Activated CD4-positive, alpha-beta memory T cell treated with anti-CD3 and anti-CD28 coated beads for 36 hours (primary cell): ENCODE results near the gene SLC17A5. TPM values are rescaled to one million over a fixed set of nuclear protein-coding genes. Genes with fewer than 3 reads are reported as not detected.

ENCODE experiments used
- CTCF ChIA-PET: fragments of 350-600 bp; sonication (Branson Sonifier 250); formaldehyde crosslinking; loops from one replicate; lab custom pipeline; 2021; ENCODE audit warnings: antibody characterized with exemption, inconsistent platforms; lab: Charles Lee
- POLR2A ChIA-PET: fragments of 350-600 bp; sonication (Branson Sonifier 250); formaldehyde crosslinking; loops from one replicate; lab custom pipeline; 2021; ENCODE audit warnings: antibody characterized with exemption; lab: Charles Lee
- DNase-seq: peaks from one replicate; pipeline ENCODE4 v3.0.0-alpha.2; 2020
- H3K27ac Mint-ChIP-seq: one replicate; pipeline ENCODE4 v1.8.0; 2021; ENCODE audit warnings: mixed read lengths
- H3K27me3 Mint-ChIP-seq: one replicate; pipeline ENCODE4 v1.8.0; 2021; ENCODE audit warnings: mixed read lengths
- H3K36me3 Mint-ChIP-seq: one replicate; pipeline ENCODE4 v1.8.0; 2021; ENCODE audit warnings: mixed read lengths
- H3K4me1 Mint-ChIP-seq: one replicate; pipeline ENCODE4 v1.8.0; 2021; ENCODE audit warnings: low read depth, mixed read lengths
- H3K4me3 Mint-ChIP-seq: one replicate; pipeline ENCODE4 v1.8.0; 2021; ENCODE audit warnings: mild to moderate bottlenecking, mixed read lengths
- H3K9me3 Mint-ChIP-seq: one replicate; pipeline ENCODE4 v1.8.0; 2021; ENCODE audit warnings: mixed read lengths
- intact Hi-C: fragments of 100-400 bp; cut with micrococcal nuclease; formaldehyde crosslinking; loops from one replicate; pipeline ENCODE4 v1.15.1; 2023
- total RNA-seq, 2 experiments: library from RNA; stranded (reverse); gene quantifications; one replicate each; pipeline ENCODE4 v1.2.3, GENCODE V29; 2021

The SLC17A5 gene
- total RNA-seq, 2 experiments from 2014 or later, result 5.1 to 5.4 TPM

GRCh38 chr6:73612611-73613010 lies 41.2 kb downstream of the SLC17A5 start:
- ChIA-PET CTCF (interaction anchor here (0.6 to 0.8 kb wide), 7 partner anchors 17 to 224 kb away, joined by 3 to 5 read pairs (median 4); no protein-coding TSS in a partner anchor), POLR2A (interaction anchor here (0.6 to 1.4 kb wide), 4 partner anchors 91 to 150 kb away, joined by 3 to 4 read pairs (median 4); partner anchors contain the start of gene EEF1A1)
- no peak overlapping the region for H3K27ac Mint-ChIP-seq
- no peaks in the 10 kb centered on the region for H3K4me1 Mint-ChIP-seq
- H3K9me3 Mint-ChIP-seq, result no peaks in the 10 kb centered on the region
- H3K36me3 Mint-ChIP-seq, result peaks cover 18% of the 10 kb centered on the region
- DNase-seq, result no peak
- intact Hi-C loops, result no loop called here
- no peaks in the 10 kb centered on the region for H3K27me3 Mint-ChIP-seq
- H3K4me3 Mint-ChIP-seq, result no peak overlapping the region

GRCh38 chr6:73610444-73611275 lies 43.1 kb downstream of the SLC17A5 start:
- no peaks in the 10 kb centered on the region for H3K4me1 Mint-ChIP-seq
- no peaks in the 10 kb centered on the region for H3K9me3 Mint-ChIP-seq
- no peak overlapping the region for H3K4me3 Mint-ChIP-seq
- ChIA-PET CTCF (interaction anchor here (0.6 to 3.3 kb wide), 35 partner anchors 8 to 445 kb away, joined by 3 to 27 read pairs (median 4); partner anchors contain the start of genes CGAS, MTO1 and SLC17A5), POLR2A (interaction anchor here (0.6 to 2.9 kb wide), 5 partner anchors 49 to 97 kb away, joined by 3 to 17 read pairs (median 5); partner anchors contain the start of gene EEF1A1)
- no peaks in the 10 kb centered on the region for H3K27me3 Mint-ChIP-seq
- no peak for DNase-seq
- H3K36me3 Mint-ChIP-seq, result peaks cover 18% of the 10 kb centered on the region
- intact Hi-C loops, result loop anchor here (1.0 to 2.0 kb wide), 3 partner anchors 30 to 95 kb away; partner anchors contain the start of gene EEF1A1
- H3K27ac Mint-ChIP-seq, result no peak overlapping the region

GRCh38 chr6:73608761-73609160 lies 45.0 kb downstream of the SLC17A5 start:
- Mint-ChIP-seq H3K4me1 (no peaks in the 10 kb centered on the region), H3K9me3 (no peaks in the 10 kb centered on the region), H3K27ac (no peak overlapping the region), H3K36me3 (peaks cover 18% of the 10 kb centered on the region), H3K27me3 (no peaks in the 10 kb centered on the region), H3K4me3 (no peak overlapping the region)
- POLR2A ChIA-PET, result no interaction called here
- no peak for DNase-seq
- intact Hi-C loops, result no loop called here
- CTCF ChIA-PET, result interaction anchor here (0.7 to 3.3 kb wide), 3 partner anchors 86 to 113 kb away, joined by 3 to 27 read pairs (median 3); no protein-coding TSS in a partner anchor

GRCh38 chr6:73606428-73606827 lies 47.4 kb downstream of the SLC17A5 start:
- Mint-ChIP-seq H3K36me3 (peaks cover 20% of the 10 kb centered on the region), H3K4me1 (no peaks in the 10 kb centered on the region), H3K4me3 (no peak overlapping the region), H3K27ac (no peak overlapping the region), H3K27me3 (no peaks in the 10 kb centered on the region), H3K9me3 (no peaks in the 10 kb centered on the region)
- CTCF ChIA-PET, result no interaction called here
- no peak for DNase-seq
- intact Hi-C loops, result no loop called here
- POLR2A ChIA-PET, result interaction anchor here (2.0 kb wide), 1 partner anchor 93 kb away, joined by 6 read pairs; no protein-coding TSS in a partner anchor

DNA sequence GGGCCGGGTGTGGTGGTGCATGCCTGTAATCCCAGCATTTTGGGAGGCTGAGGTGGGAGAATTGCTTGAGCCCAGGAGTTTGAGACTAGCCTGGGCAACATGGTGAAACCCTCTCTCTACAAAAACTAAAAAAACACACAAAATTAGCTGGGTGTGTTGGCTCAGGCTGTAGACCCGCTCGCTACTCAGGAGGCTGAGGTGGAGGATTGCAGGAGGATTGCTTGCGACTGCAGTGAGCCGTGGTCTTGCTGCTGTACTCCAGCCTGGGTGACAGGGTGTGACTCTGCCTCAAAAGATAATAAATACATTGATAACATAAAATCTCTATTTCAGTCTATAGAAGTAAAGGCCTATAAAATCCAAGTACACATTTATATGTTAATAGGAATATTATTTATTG lies 49.3 kb downstream of the SLC17A5 start:
- Mint-ChIP-seq H3K4me3 (no peak overlapping the region), H3K9me3 (no peaks in the 10 kb centered on the region), H3K4me1 (no peaks in the 10 kb centered on the region), H3K27me3 (no peaks in the 10 kb centered on the region), H3K36me3 (peaks cover 19% of the 10 kb centered on the region), H3K27ac (no peak overlapping the region)
- ChIA-PET POLR2A (interaction anchor here (0.5 kb wide), 1 partner anchor 58 kb away, joined by 6 read pairs; no protein-coding TSS in a partner anchor), CTCF (interaction anchor here (1.4 kb wide), 1 partner anchor 91 kb away, joined by 5 read pairs; no protein-coding TSS in a partner anchor)
- intact Hi-C loops, result no loop called here
- DNase-seq, result no peak

DNA sequence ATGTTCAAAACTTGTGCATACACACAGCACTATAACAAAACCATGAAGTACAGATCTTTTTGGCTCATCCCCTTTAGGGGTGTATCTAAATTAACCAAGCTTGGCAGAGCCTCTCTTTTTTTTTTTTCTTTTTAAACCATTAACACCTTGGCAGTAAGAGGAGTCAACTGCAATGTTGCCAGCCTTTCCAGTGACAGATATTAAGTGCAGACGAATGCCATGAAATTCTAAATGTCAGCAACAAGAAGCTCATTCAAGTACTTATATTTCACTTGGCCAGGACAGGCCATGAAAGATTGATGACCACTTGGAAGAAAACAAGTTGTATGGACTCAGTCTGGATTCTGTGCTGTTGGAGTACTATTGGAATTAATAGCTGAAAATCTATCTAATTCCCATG lies 49.8 kb downstream of the SLC17A5 start:
- peaks cover 17% of the 10 kb centered on the region for H3K36me3 Mint-ChIP-seq
- CTCF ChIA-PET, result interaction anchor here (1.4 kb wide), 1 partner anchor 91 kb away, joined by 5 read pairs; no protein-coding TSS in a partner anchor
- H3K27ac Mint-ChIP-seq, result no peak overlapping the region

DNA sequence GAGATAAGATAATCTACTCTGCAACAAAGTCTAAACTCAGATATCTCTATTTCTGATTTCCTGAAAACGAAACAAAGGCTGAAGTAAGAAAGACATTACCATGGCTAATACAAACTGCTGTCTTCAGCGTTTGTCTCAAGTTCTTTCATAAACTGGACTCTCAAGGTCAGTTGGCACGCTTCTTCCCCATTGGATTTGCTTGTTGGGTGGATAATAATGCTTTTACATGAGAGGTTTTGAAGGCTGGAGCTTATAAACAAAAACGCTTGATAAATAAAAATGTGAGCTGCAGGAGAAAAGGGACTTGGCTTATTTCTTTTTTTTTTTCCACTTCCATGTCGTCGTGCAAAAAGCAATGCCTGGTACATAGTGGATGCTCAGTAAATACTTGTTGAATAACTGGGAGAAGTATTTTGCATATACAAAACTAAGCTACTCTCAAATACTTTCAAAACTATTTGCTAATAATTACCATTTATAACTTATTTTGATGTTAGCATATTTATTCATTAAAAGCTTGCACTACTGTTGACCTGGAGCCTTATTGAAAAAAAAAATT lies 67.3 kb downstream of the SLC17A5 start:
- CTCF ChIA-PET, result interaction anchor here (1.2 to 2.3 kb wide), 4 partner anchors 61 to 124 kb away, joined by 3 to 8 read pairs (median 6); partner anchors contain the start of gene SLC17A5

More for the DNA sequence above, 49.8 kb downstream of the SLC17A5 start:
- intact Hi-C loops, result no loop called here
- POLR2A ChIA-PET, result interaction anchor here (0.5 kb wide), 1 partner anchor 58 kb away, joined by 6 read pairs; no protein-coding TSS in a partner anchor
- Mint-ChIP-seq H3K4me1 (no peaks in the 10 kb centered on the region), H3K9me3 (no peaks in the 10 kb centered on the region), H3K4me3 (no peak overlapping the region), H3K27me3 (no peaks in the 10 kb centered on the region)
- no peak for DNase-seq

GRCh38 chr6:73585566-73586415 lies 68.0 kb downstream of the SLC17A5 start:
- intact Hi-C loops, result loop anchor here (1.0 to 10.0 kb wide), 5 partner anchors 64 to 1909 kb away; partner anchors contain the start of genes EEF1A1, FILIP1, KCNQ5 and TMEM30A
- peaks cover 2% of the 10 kb centered on the region for H3K27me3 Mint-ChIP-seq
- peak; percentile 45 for DNase-seq
- no peaks in the 10 kb centered on the region for H3K36me3 Mint-ChIP-seq
- ChIA-PET CTCF (interaction anchor here (0.7 to 2.3 kb wide), 7 partner anchors 60 to 257 kb away, joined by 3 to 8 read pairs (median 5); partner anchors contain the start of gene SLC17A5), POLR2A (interaction anchor here (0.8 to 3.1 kb wide), 6 partner anchors 60 to 134 kb away, joined by 3 to 52 read pairs (median 6); partner anchors contain the start of genes CGAS, EEF1A1 and MTO1)
- peak overlapping the region; percentile 75 for H3K4me3 Mint-ChIP-seq
- peak overlapping the region; percentile 95 for H3K27ac Mint-ChIP-seq
- peaks cover 24% of the 10 kb centered on the region for H3K4me1 Mint-ChIP-seq
- peaks cover 5% of the 10 kb centered on the region for H3K9me3 Mint-ChIP-seq

More for the DNA sequence above, 67.3 kb downstream of the SLC17A5 start:
- H3K4me3 Mint-ChIP-seq, result peak overlapping the region; percentile 75
- H3K27ac Mint-ChIP-seq, result peak overlapping the region; percentile 95
- POLR2A ChIA-PET, result interaction anchor here (0.8 to 3.1 kb wide), 4 partner anchors 61 to 73 kb away, joined by 3 to 52 read pairs (median 10); partner anchors contain the start of gene EEF1A1
- intact Hi-C loops, result loop anchor here (5.0 to 10.0 kb wide), 3 partner anchors 962 to 1908 kb away; partner anchors contain the start of genes FILIP1, KCNQ5 and TMEM30A
- H3K36me3 Mint-ChIP-seq, result no peaks in the 10 kb centered on the region
- DNase-seq, result no peak
- peaks cover 22% of the 10 kb centered on the region for H3K4me1 Mint-ChIP-seq
- H3K27me3 Mint-ChIP-seq, result peaks cover 2% of the 10 kb centered on the region
- H3K9me3 Mint-ChIP-seq, result peaks cover under 1% of the 10 kb centered on the region

- intact Hi-C loops, result loop anchor here (2.0 to 10.0 kb wide), 5 partner anchors 30 to 1914 kb away; partner anchors contain the start of genes CGAS, FILIP1 and KCNQ5
- H3K36me3 Mint-ChIP-seq, result no peaks in the 10 kb centered on the region
- peak overlapping the region; percentile 73 for H3K4me3 Mint-ChIP-seq
- H3K27ac Mint-ChIP-seq, result peak overlapping the region; percentile 97
- CTCF ChIA-PET, result interaction anchor here (1.4 to 1.7 kb wide), 2 partner anchors 57 to 71 kb away, joined by 5 to 7 read pairs; no protein-coding TSS in a partner anchor
- peaks cover 10% of the 10 kb centered on the region for H3K9me3 Mint-ChIP-seq
- DNase-seq, result no peak
- POLR2A ChIA-PET, result interaction anchor here (2.6 to 3.0 kb wide), 2 partner anchors 59 to 67 kb away, joined by 16 to 67 read pairs; partner anchors contain the start of gene EEF1A1
- peaks cover 2% of the 10 kb centered on the region for H3K27me3 Mint-ChIP-seq
- peaks cover 32% of the 10 kb centered on the region for H3K4me1 Mint-ChIP-seq
Observed at GRCh38 chr6:73581293-73581692, 72.5 kb downstream of the SLC17A5 start.
